BLaER1 treated with 17β-estradiol and CSF1 and Interleukin-3, amounts not matched to agents 10 nM and 100 nM (cell line): ENCODE data around the gene C1QL1.

Experiments used
- H3K27ac ChIP-seq, 11 experiments: shearing (Covaris generic); formaldehyde crosslinking; 2 replicates each; pipeline ENCODE4 v1.8.1; 2022
- H3K27me3 ChIP-seq, 11 experiments: shearing (Covaris generic); formaldehyde crosslinking; 2 replicates each; pipeline ENCODE4 v1.8.1; 2022
- H3K36me3 ChIP-seq, 11 experiments: shearing (Covaris generic); formaldehyde crosslinking; 2 replicates each; pipeline ENCODE4 v1.8.1; 2022
- H3K4me1 ChIP-seq, 10 experiments: shearing (Covaris generic); formaldehyde crosslinking; 2 replicates each; pipeline ENCODE4 v1.8.1; 2022
- H3K4me2 ChIP-seq, 11 experiments: shearing (Covaris generic); formaldehyde crosslinking; 2 replicates each; pipeline ENCODE4 v1.8.1; 2022
- H3K4me3 ChIP-seq, 10 experiments: shearing (Covaris generic); formaldehyde crosslinking; 2 replicates each; pipeline ENCODE4 v1.8.1; 2022
- H3K9ac ChIP-seq, 11 experiments: shearing (Covaris generic); formaldehyde crosslinking; 2 replicates each; pipeline ENCODE4 v1.8.1; 2022
- H3K9me3 ChIP-seq, 11 experiments: shearing (Covaris generic); formaldehyde crosslinking; replicated peaks in 1 of 11; 2 replicates each; pipeline ENCODE4 v1.8.1; 2022
- H4K20me1 ChIP-seq, 11 experiments: shearing (Covaris generic); formaldehyde crosslinking; 2 replicates each; pipeline ENCODE4 v1.8.1; 2022
- Cebpa-rat ChIP-seq, 11 experiments: shearing (Covaris generic); IDR thresholded peaks; 2 replicates each; pipeline ENCODE4 v1.8.1; 2022

Gene C1QL1

DNA sequence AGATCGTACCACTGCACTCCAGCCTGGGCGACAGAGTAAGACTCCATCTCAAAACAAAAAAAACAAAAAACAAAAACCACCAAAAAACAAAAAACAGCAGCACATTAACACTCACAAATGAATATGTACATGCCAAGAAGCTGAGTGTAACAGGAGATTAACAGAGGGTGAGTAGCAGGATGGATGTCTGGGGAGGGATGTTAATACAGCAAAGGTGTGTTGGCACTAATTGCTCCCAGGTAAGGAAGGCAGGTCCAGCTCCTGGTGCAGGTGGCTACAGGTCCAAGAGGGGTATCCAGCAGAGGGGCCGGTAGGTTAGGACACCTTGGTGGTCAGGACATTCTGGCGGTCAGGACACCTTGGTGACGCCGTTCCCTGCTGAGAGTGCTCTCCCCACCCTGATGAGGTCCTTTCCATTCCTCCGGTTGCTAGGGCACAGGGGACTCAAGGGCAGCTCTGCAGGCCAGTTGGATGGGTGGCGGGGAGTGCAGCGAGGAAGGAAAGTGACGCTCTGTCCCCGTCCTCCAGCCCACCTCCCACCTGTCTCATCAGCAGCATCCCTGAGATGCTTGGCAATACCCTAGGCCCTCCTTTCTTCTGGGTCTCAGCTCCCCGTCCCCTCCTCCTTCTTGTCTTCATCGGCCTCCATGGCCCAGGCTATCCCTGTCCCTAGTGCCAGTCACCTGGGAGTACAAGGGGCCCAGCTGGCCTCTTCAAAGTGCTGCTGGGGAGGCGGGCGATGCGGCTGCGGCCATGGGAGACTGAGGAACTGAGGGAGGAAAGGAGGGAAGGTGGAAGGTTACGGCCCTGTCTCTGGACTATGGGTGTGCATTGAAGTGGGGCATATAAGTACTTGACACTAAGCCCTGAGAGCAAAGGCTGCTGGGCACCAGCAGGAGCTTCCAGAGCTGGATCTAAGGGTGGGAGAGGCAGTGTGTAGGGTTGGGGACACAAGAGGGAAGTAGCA lies 42.1 kb downstream of the C1QL1 start:
- Histone ChIP-seq H3K4me1 (peaks cover 9 to 31% (median 21%) of the 10 kb centered on the region in 10 experiments), H3K27me3 (peaks cover 0 to 5% (median 0%) of the 10 kb centered on the region in 11 experiments; a peak in 4 of 22 replicates), H3K27ac (no peak overlapping the region), H3K36me3 (peaks cover under 1 to 69% (median 57%) of the 10 kb centered on the region in 11 experiments; a peak in 20 of 22 replicates), H3K4me2 (no peak overlapping the region), H3K4me3 (no peak overlapping the region), H3K9me3 (no peaks in the 10 kb centered on the region), H4K20me1 (peaks cover 0 to 56% (median 30%) of the 10 kb centered on the region in 11 experiments; a peak in 14 of 22 replicates), H3K9ac (no peak overlapping the region)
- no peak for TF ChIP-seq Cebpa-rat (IDR thresholded peaks at IDR 0.05)

GRCh38 chr17:44924107-44924544 lies 44.0 kb downstream of the C1QL1 start:
- no peak for TF ChIP-seq Cebpa-rat (IDR thresholded peaks at IDR 0.05)
- Histone ChIP-seq H3K27ac (no peak overlapping the region), H3K27me3 (peaks cover 0 to 12% (median 0%) of the 10 kb centered on the region in 11 experiments; a peak in 4 of 22 replicates), H3K4me2 (no peak overlapping the region), H3K9me3 (no peaks in the 10 kb centered on the region), H3K9ac (no peak overlapping the region), H3K4me1 (peaks cover 21 to 48% (median 36%) of the 10 kb centered on the region in 10 experiments), H3K36me3 (peaks cover 0 to 50% (median 38%) of the 10 kb centered on the region in 11 experiments; a peak in 18 of 22 replicates), H4K20me1 (peaks cover 0 to 54% (median 27%) of the 10 kb centered on the region in 11 experiments; a peak in 13 of 22 replicates), H3K4me3 (no peak overlapping the region)

DNA sequence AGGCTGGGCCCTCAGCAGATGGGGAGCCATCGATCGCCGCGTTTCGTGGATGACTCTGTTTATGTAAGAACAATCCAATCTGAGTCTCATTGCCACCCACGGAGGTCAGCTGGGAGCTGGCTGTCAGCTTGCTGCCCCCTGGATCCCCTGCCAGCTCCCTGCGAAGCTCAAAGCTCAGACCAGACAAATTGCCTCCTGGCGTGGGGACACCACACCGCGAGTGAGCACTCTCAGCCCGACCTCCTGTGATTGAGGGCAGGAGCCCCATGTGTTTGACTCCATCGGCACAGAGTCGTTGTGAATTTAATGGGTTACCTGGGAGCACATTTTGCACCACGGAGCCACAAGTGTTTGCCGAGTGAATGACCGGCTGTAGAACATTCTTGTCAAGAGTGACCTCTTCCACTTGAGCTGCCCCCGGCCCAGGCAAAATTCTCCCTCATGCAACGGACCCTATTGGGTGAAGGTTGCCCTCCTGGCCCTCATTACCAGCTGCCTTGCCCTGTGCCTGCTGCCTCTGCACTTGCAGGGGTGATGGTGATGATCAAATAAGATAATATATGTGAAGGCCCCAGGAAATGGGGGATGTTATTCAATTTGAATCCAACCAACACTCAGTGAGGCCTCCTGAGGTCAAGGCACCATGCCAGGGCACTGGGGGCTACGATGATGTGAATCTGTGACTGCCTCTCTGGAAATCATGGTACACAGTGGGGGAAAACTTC lies 45.2 kb downstream of the C1QL1 start:
- no peaks in the 10 kb centered on the region for H3K9me3 ChIP-seq

DNA sequence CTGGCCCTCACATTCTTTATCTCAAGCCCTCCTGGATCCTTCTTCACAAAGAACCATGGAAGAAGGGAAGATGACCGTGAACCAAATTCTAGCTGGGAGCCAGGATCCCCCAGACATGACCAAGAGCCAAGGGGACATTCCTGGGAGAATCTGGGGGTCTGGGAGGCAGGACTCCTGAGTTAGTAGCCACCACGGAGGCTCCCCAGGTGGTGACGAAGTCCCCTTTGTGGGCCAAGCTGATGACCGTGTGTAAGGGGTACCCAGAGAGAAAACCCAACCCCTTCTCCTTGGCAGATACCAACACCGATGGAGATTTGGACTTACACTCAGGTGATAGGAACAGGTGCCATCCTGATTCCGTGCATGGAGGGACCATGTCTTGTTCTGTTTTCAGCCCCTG lies 46.0 kb downstream of the C1QL1 start:
- Histone ChIP-seq H3K36me3 (peaks cover 0 to 30% (median 18%) of the 10 kb centered on the region in 11 experiments; a peak in 18 of 22 replicates), H3K27me3 (peaks cover 0 to 12% (median 0%) of the 10 kb centered on the region in 11 experiments; a peak in 4 of 22 replicates), H3K4me2 (peak overlapping the region in 9 of 11 experiments; percentile 40 to 80 (median 74); a peak in 9 of 22 replicates), H3K4me1 (peaks cover 13 to 41% (median 32%) of the 10 kb centered on the region in 10 experiments), H3K9me3 (no peaks in the 10 kb centered on the region), H3K9ac (0 out of 22 replicates have a peak overlapping the region, but pooled peaks of 1 of the 11 experiments have one; percentile 33), H3K27ac (no peak overlapping the region), H4K20me1 (peaks cover 0 to 34% (median 8%) of the 10 kb centered on the region in 11 experiments; a peak in 11 of 22 replicates), H3K4me3 (no peak overlapping the region)
- no peak for TF ChIP-seq Cebpa-rat (IDR thresholded peaks at IDR 0.05)

More for the DNA sequence above, 45.2 kb downstream of the C1QL1 start:
- no peak overlapping the region for H3K9ac ChIP-seq
- H3K36me3 ChIP-seq: peaks cover 0 to 38% (median 26%) of the 10 kb centered on the region in 11 experiments; a peak in 18 of 22 replicates
- H3K4me3 ChIP-seq: no peak overlapping the region
- peaks cover 0 to 12% (median 0%) of the 10 kb centered on the region in 11 experiments; a peak in 4 of 22 replicates for H3K27me3 ChIP-seq
- no peak overlapping the region for H3K27ac ChIP-seq
- no peak for TF ChIP-seq Cebpa-rat (IDR thresholded peaks at IDR 0.05)
- peaks cover 0 to 42% (median 15%) of the 10 kb centered on the region in 11 experiments; a peak in 12 of 22 replicates for H4K20me1 ChIP-seq
- H3K4me2 ChIP-seq: no peak overlapping the region
- peaks cover 21 to 45% (median 36%) of the 10 kb centered on the region in 10 experiments for H3K4me1 ChIP-seq

DNA sequence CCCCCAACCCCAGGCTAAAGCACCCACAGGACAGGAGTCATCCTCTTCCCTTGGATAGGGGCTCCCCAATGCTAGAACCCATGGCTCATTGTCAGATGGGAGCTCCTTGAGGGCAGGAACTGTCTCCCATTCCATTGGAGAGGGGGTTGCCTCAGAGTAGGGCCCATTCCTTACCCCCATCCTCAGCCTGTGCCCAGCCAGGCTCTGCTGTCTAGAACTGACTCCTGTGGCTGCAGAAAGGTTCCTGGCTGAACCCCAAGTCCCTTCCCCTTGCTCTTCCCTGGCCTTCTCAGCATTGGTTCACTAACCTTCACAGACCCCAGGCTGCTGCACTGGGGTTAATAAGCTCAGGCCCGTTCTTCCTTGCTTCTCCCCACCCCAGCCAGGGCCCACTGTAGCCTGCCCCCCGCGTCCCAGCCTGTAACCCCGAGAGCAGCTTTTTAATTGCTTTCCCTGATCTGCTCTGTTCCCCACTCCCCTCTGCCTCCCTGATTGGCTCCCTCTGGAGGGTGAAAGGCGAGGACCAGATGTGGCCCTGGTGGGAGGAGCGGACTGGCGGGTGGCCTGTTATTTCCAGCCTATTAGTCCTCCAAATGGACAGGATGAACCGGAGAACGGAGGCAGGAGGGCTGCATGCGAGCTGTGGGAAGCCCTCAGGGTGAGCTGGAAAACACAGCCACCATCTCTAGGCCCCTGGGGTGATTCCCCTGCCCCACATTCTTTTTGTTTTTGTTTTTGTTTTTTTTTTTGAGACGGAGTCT lies 46.8 kb downstream of the C1QL1 start:
- Histone ChIP-seq H3K4me1 (peaks cover 8 to 41% (median 29%) of the 10 kb centered on the region in 10 experiments; a peak in 19 of 20 replicates), H3K36me3 (peaks cover 0 to 22% (median 10%) of the 10 kb centered on the region in 11 experiments; a peak in 18 of 22 replicates), H3K4me3 (no peak overlapping the region), H4K20me1 (peaks cover 0 to 26% (median 3%) of the 10 kb centered on the region in 11 experiments; a peak in 9 of 22 replicates), H3K9me3 (no peaks in the 10 kb centered on the region), H3K9ac (peak overlapping the region in 4 of 11 experiments; percentile 10 to 38 (median 30); a peak in 6 of 22 replicates), H3K4me2 (peak overlapping the region in 10 of 11 experiments; percentile 24 to 80 (median 74); a peak in 19 of 22 replicates), H3K27ac (no peak overlapping the region), H3K27me3 (peaks cover 0 to 12% (median 0%) of the 10 kb centered on the region in 11 experiments; a peak in 4 of 22 replicates)
- TF ChIP-seq Cebpa-rat (IDR thresholded peaks at IDR 0.05): no peak

GRCh38 chr17:44920565-44920940 lies 47.5 kb downstream of the C1QL1 start:
- Histone ChIP-seq H3K9ac (peak overlapping the region in 4 of 11 experiments; percentile 10 to 38 (median 30); a peak in 3 of 22 replicates), H3K4me1 (peaks cover 15 to 41% (median 32%) of the 10 kb centered on the region in 10 experiments), H3K36me3 (peaks cover 0 to 14% (median 2%) of the 10 kb centered on the region in 11 experiments; a peak in 9 of 22 replicates), H4K20me1 (peaks cover 0 to 19% (median 0%) of the 10 kb centered on the region in 11 experiments; a peak in 4 of 22 replicates), H3K27ac (no peak overlapping the region), H3K4me2 (peak overlapping the region; percentile 14 to 80 (median 73); a peak in 20 of 22 replicates), H3K9me3 (no peaks in the 10 kb centered on the region), H3K27me3 (peaks cover 0 to 12% (median 0%) of the 10 kb centered on the region in 11 experiments; a peak in 4 of 22 replicates), H3K4me3 (no peak overlapping the region)
- TF ChIP-seq Cebpa-rat (IDR thresholded peaks at IDR 0.05): no peak

GRCh38 chr17:44919885-44920564 lies 48.1 kb downstream of the C1QL1 start:
- H3K4me1 ChIP-seq: peaks cover 19 to 41% (median 32%) of the 10 kb centered on the region in 10 experiments
- H4K20me1 ChIP-seq: peaks cover 0 to 18% (median 0%) of the 10 kb centered on the region in 11 experiments; a peak in 4 of 22 replicates
- peaks cover 0 to 12% (median 0%) of the 10 kb centered on the region in 11 experiments; a peak in 4 of 22 replicates for H3K27me3 ChIP-seq
- peak overlapping the region; percentile 14 to 80 (median 73); a peak in 20 of 22 replicates for H3K4me2 ChIP-seq
- H3K9ac ChIP-seq: peak overlapping the region in 4 of 11 experiments; percentile 10 to 49 (median 28); a peak in 5 of 22 replicates
- no peaks in the 10 kb centered on the region for H3K9me3 ChIP-seq
- H3K27ac ChIP-seq: no peak overlapping the region
- no peak overlapping the region for H3K4me3 ChIP-seq
- no peak for TF ChIP-seq Cebpa-rat (IDR thresholded peaks at IDR 0.05)
- peaks cover 0 to 10% (median 0%) of the 10 kb centered on the region in 11 experiments; a peak in 2 of 22 replicates for H3K36me3 ChIP-seq
